Fibroblast of pulmonary artery (primary cell): ENCODE data around the gene GPAM.

Source experiments
- DNase-seq: peaks from one replicate; pipeline ENCODE4 v3.0.0-alpha.2; 2010; ENCODE audit warnings: low read depth
- H3K4me3 ChIP-seq: replicated peaks from 2 replicates; pipeline ENCODE4 v1.5.1; 2011; ENCODE audit warnings: low read depth, mild to moderate bottlenecking, control low read depth, low read length, moderate library complexity
- CTCF ChIP-seq: IDR thresholded peaks from 2 replicates; pipeline ENCODE4 v1.5.1; 2011; ENCODE audit warnings: mild to moderate bottlenecking, control low read depth, low read length, inconsistent platforms; ENCODE audit errors: missing control alignments

Gene GPAM

GRCh38 chr10:112215342-112215774 lies 31.8 kb upstream of the GPAM start:
- DNase-seq = peak; percentile 10
- TF ChIP-seq CTCF = no peak
- H3K4me3 ChIP-seq = no peak overlapping the region

GRCh38 chr10:112214298-112214926 lies 30.8 kb upstream of the GPAM start:
- no peak for DNase-seq
- H3K4me3 ChIP-seq = no peak overlapping the region
- no peak for TF ChIP-seq CTCF

GRCh38 chr10:112213836-112214235 lies 30.3 kb upstream of the GPAM start:
- TF ChIP-seq CTCF = no peak
- no peak overlapping the region for H3K4me3 ChIP-seq
- no peak for DNase-seq

GRCh38 chr10:112213098-112213823 lies 29.7 kb upstream of the GPAM start:
- TF ChIP-seq CTCF = no peak
- no peak for DNase-seq
- H3K4me3 ChIP-seq = no peak overlapping the region

- no peak overlapping the region for H3K4me3 ChIP-seq
- no peak for TF ChIP-seq CTCF
- no peak for DNase-seq
Measured at GRCh38 chr10:112210666-112211065, 27.1 kb upstream of the GPAM start.

DNA sequence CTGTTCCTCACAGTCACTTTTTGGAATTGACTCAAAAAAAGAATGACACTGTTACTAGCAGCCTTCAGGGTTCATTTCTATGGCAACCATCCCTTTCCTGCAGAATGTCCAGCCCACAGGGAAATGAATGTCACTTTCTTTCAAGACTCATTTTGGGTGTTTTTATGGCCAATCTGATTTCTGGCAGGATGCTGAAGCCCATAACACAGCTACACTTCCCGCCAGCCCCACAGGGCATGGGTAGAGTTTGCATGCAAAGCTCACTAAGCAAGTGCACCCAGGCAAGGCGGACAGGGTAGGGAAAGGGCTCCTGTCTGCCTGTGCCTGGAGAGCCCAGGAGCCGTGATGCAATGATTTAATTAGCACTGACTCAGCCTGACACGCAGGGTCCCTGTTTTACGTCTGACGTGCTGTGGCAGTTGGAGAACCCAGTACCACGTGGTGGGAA lies 26.1 kb upstream of the GPAM start:
- DNase-seq = no peak
- TF ChIP-seq CTCF = no peak
- H3K4me3 ChIP-seq = no peak overlapping the region
